Upper lobe of left lung (tissue), 4 donors: ENCODE results near the gene AK9.

Experiments
- POLR2AphosphoS5 ChIP-seq, 2 donors: sonication (generic); formaldehyde crosslinking; IDR thresholded peaks; one replicate each; pipeline ENCODE4 v1.5.1; 2017; ENCODE audit warnings: antibody characterized with exemption in 2 of 2
- TF ChIP-seq, protein P1 (sequence below), 6 experiments: fragments of 450-650 bp in 4 of 6; fragments of 200-600 bp in 2 of 6; sonication (generic) in 2 of 6; IDR thresholded peaks; one replicate each; pipeline ENCODE4 v1.5.1; 2016 to 2019; ENCODE audit warnings: antibody characterized with exemption in 6 of 6

DNA sequence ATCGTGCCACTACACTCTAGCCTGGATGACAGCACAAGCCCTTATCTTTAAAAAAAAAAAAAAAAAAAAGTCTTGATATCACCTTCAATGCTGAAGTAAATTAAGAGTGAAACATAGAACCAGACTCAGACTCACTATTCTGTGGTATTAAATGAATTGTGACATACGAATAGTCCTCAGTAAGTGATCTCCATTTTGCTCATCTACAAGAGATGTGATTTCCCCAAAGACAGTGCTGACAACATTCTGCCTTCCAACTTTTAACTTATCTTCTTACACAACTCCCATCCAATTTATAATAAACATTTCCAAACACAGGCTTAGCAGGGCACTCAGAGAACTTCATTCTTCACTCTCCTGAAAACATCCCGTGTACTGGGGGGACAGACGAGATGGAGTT lies 216.0 kb downstream of the AK9 start:
- TF ChIP-seq, protein P1, sequence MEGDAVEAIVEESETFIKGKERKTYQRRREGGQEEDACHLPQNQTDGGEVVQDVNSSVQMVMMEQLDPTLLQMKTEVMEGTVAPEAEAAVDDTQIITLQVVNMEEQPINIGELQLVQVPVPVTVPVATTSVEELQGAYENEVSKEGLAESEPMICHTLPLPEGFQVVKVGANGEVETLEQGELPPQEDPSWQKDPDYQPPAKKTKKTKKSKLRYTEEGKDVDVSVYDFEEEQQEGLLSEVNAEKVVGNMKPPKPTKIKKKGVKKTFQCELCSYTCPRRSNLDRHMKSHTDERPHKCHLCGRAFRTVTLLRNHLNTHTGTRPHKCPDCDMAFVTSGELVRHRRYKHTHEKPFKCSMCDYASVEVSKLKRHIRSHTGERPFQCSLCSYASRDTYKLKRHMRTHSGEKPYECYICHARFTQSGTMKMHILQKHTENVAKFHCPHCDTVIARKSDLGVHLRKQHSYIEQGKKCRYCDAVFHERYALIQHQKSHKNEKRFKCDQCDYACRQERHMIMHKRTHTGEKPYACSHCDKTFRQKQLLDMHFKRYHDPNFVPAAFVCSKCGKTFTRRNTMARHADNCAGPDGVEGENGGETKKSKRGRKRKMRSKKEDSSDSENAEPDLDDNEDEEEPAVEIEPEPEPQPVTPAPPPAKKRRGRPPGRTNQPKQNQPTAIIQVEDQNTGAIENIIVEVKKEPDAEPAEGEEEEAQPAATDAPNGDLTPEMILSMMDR (IDR thresholded peaks at IDR 0.05) = no peak
- TF ChIP-seq POLR2AphosphoS5 (IDR thresholded peaks at IDR 0.05) = no peak
